WTC11 (cell line): ENCODE data around the gene ASB8.

Experiments used
- CREB1 ChIP-seq: sonication (generic); formaldehyde crosslinking; IDR thresholded peaks from 2 replicates; pipeline ENCODE4 v1.8.0; 2023; ENCODE audit warnings: mild to moderate bottlenecking, missing genetic modification reagents
- E2F1 ChIP-seq: sonication (generic); formaldehyde crosslinking; IDR thresholded peaks from 2 replicates; pipeline ENCODE4 v1.8.0; 2022; ENCODE audit warnings: mild to moderate bottlenecking, missing genetic modification reagents
- TCF7 ChIP-seq: sonication (generic); formaldehyde crosslinking; IDR thresholded peaks from 2 replicates; pipeline ENCODE4 v1.8.0; 2022; ENCODE audit warnings: mild to moderate bottlenecking, low read depth, missing genetic modification reagents, moderate library complexity
- USF2 ChIP-seq: sonication (generic); formaldehyde crosslinking; IDR thresholded peaks from 2 replicates; pipeline ENCODE4 v1.8.1; 2023; ENCODE audit warnings: mild to moderate bottlenecking, missing genetic modification reagents, moderate library complexity
- ZBTB21 ChIP-seq: sonication (generic); formaldehyde crosslinking; IDR thresholded peaks from 2 replicates; pipeline ENCODE4 v1.8.1; 2023; ENCODE audit warnings: mild to moderate bottlenecking, missing genetic modification reagents, borderline replicate concordance
- TF ChIP-seq, protein P1 (sequence below): fragments of 250-450 bp; sonication (Bioruptor Pico); IDR thresholded peaks from 2 replicates; pipeline ENCODE4 v1.9.0; 2021; ENCODE audit warnings: moderate library complexity, mild to moderate bottlenecking, inconsistent platforms, borderline replicate concordance
- TF ChIP-seq, protein P2 (sequence below): fragments of 200-600 bp; IDR thresholded peaks from 2 replicates; pipeline ENCODE4 v1.8.0; 2022; ENCODE audit warnings: antibody characterized with exemption
- TF ChIP-seq, protein P3 (sequence below): sonication (generic); formaldehyde crosslinking; IDR thresholded peaks from 2 replicates; pipeline ENCODE4 v1.8.0; 2023; ENCODE audit warnings: missing genetic modification reagents, mild to moderate bottlenecking, borderline replicate concordance

DNA sequence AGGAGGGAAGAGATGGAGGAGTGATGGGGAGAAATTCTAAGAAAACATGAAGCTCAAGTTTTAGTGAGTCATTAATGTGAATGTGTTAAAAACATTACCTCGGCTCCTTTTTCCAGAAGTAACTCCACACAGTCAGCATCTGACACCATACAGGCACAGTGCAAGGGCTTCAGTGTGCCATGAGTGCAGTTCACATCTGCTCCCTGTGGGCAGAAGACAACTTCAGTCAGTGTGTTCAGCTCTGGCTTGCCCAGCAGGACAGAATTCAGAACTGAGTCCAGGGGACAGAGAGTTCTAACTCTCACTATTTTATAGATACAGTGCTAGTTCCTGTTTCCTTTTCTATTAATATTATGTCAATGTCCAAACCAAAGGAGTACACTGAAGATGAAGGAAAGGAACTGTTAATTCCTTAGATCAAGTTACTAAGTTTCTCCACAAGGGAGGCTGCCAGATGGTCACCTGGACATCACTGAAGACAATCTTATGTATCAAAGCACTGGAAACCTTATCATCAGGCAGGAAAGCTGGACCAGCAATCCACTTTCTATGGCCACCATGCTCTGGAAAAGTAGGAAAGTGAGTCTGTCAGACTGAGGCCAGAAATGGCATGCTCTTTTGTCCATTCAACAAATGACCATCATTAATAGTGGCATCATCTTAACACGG lies 6.1 kb downstream of the ASB8 start:
- TF ChIP-seq, protein P1, sequence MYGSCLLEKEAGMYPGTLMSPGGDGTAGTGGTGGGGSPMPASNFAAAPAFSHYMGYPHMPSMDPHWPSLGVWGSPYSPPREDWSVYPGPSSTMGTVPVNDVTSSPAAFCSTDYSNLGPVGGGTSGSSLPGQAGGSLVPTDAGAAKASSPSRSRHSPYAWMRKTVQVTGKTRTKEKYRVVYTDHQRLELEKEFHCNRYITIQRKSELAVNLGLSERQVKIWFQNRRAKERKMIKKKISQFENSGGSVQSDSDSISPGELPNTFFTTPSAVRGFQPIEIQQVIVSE (CRISPR knock-in tag) = no peak
- TF ChIP-seq USF2 (CRISPR knock-in tag) (no peak), E2F1 (CRISPR knock-in tag) (no peak), CREB1 (CRISPR knock-in tag) (no peak), TCF7 (CRISPR knock-in tag) (no peak), ZBTB21 (CRISPR knock-in tag) (no peak)
- TF ChIP-seq, protein P2, sequence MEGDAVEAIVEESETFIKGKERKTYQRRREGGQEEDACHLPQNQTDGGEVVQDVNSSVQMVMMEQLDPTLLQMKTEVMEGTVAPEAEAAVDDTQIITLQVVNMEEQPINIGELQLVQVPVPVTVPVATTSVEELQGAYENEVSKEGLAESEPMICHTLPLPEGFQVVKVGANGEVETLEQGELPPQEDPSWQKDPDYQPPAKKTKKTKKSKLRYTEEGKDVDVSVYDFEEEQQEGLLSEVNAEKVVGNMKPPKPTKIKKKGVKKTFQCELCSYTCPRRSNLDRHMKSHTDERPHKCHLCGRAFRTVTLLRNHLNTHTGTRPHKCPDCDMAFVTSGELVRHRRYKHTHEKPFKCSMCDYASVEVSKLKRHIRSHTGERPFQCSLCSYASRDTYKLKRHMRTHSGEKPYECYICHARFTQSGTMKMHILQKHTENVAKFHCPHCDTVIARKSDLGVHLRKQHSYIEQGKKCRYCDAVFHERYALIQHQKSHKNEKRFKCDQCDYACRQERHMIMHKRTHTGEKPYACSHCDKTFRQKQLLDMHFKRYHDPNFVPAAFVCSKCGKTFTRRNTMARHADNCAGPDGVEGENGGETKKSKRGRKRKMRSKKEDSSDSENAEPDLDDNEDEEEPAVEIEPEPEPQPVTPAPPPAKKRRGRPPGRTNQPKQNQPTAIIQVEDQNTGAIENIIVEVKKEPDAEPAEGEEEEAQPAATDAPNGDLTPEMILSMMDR = no peak
- TF ChIP-seq, protein P3, sequence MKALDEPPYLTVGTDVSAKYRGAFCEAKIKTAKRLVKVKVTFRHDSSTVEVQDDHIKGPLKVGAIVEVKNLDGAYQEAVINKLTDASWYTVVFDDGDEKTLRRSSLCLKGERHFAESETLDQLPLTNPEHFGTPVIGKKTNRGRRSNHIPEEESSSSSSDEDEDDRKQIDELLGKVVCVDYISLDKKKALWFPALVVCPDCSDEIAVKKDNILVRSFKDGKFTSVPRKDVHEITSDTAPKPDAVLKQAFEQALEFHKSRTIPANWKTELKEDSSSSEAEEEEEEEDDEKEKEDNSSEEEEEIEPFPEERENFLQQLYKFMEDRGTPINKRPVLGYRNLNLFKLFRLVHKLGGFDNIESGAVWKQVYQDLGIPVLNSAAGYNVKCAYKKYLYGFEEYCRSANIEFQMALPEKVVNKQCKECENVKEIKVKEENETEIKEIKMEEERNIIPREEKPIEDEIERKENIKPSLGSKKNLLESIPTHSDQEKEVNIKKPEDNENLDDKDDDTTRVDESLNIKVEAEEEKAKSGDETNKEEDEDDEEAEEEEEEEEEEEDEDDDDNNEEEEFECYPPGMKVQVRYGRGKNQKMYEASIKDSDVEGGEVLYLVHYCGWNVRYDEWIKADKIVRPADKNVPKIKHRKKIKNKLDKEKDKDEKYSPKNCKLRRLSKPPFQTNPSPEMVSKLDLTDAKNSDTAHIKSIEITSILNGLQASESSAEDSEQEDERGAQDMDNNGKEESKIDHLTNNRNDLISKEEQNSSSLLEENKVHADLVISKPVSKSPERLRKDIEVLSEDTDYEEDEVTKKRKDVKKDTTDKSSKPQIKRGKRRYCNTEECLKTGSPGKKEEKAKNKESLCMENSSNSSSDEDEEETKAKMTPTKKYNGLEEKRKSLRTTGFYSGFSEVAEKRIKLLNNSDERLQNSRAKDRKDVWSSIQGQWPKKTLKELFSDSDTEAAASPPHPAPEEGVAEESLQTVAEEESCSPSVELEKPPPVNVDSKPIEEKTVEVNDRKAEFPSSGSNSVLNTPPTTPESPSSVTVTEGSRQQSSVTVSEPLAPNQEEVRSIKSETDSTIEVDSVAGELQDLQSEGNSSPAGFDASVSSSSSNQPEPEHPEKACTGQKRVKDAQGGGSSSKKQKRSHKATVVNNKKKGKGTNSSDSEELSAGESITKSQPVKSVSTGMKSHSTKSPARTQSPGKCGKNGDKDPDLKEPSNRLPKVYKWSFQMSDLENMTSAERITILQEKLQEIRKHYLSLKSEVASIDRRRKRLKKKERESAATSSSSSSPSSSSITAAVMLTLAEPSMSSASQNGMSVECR = no peak
